Nephron (organoid): ENCODE measurements around the gene STX16.
"Not testable (repeated sequence)": the region's sequence is repeated elsewhere in the genome, so short reads cannot be mapped to it uniquely, and the experiment has no call there.

Experiments used
- H3K27ac Mint-ChIP-seq, 3 experiments: 2 replicates each; pipeline ENCODE4 v1.8.0; 2020; ENCODE audit warnings: mixed read lengths in 3 of 3, mild to moderate bottlenecking in 2 of 3, moderate library complexity in 1 of 3
- H3K27me3 Mint-ChIP-seq: 2 replicates; pipeline ENCODE4 v1.8.0; 2021; ENCODE audit warnings: low read depth, mild to moderate bottlenecking, moderate library complexity, mixed read lengths
- H3K36me3 Mint-ChIP-seq: 2 replicates; pipeline ENCODE4 v1.8.0; 2020; ENCODE audit warnings: low read depth, mixed read lengths
- H3K4me1 Mint-ChIP-seq: 2 replicates; pipeline ENCODE4 v1.8.0; 2020; ENCODE audit warnings: mixed read lengths
- H3K4me3 Mint-ChIP-seq, 3 experiments: 2 replicates each; pipeline ENCODE4 v1.8.0; 2020; ENCODE audit warnings: mild to moderate bottlenecking in 3 of 3, mixed read lengths in 3 of 3, moderate library complexity in 2 of 3
- H3K9me3 Mint-ChIP-seq: 2 replicates; pipeline ENCODE4 v1.8.0; 2020; ENCODE audit warnings: mixed read lengths
- TF ChIP-seq, protein P1 (sequence below), 3 experiments: fragments of 200-600 bp; sonication (generic); IDR thresholded peaks; one replicate each; pipeline ENCODE4 v1.5.0; 2021; ENCODE audit warnings: antibody characterized with exemption in 3 of 3; ENCODE audit not compliant: unreplicated experiment in 3 of 3

Gene STX16

DNA sequence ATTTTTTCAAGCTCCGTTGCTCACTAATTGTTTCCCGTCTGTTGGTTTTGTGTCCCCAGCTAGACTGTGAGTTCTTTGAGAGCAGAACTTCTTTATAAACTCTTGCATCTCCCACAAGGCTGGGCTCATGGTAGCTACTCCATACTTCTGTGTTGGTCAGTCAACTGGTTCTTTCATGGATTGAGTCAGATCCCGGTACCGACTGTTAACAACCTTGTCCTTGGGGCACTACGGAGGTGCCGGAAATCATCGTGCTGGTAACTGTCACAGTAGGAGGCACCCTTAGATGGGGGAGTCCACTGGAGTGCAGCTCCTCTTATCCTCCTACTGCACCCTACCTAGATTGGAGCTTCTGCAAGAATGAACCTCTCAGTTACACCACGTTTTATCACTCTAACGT lies 8.6 kb upstream of the STX16 start:
- peaks cover 32% of the 10 kb centered on the region for H3K27me3 Mint-ChIP-seq
- no peaks in the 10 kb centered on the region for H3K9me3 Mint-ChIP-seq
- H3K4me1 Mint-ChIP-seq: peaks cover 47% of the 10 kb centered on the region
- H3K27ac Mint-ChIP-seq: no peak overlapping the region
- no peak overlapping the region for H3K4me3 Mint-ChIP-seq
- H3K36me3 Mint-ChIP-seq: no peaks in the 10 kb centered on the region
- TF ChIP-seq, protein P1, sequence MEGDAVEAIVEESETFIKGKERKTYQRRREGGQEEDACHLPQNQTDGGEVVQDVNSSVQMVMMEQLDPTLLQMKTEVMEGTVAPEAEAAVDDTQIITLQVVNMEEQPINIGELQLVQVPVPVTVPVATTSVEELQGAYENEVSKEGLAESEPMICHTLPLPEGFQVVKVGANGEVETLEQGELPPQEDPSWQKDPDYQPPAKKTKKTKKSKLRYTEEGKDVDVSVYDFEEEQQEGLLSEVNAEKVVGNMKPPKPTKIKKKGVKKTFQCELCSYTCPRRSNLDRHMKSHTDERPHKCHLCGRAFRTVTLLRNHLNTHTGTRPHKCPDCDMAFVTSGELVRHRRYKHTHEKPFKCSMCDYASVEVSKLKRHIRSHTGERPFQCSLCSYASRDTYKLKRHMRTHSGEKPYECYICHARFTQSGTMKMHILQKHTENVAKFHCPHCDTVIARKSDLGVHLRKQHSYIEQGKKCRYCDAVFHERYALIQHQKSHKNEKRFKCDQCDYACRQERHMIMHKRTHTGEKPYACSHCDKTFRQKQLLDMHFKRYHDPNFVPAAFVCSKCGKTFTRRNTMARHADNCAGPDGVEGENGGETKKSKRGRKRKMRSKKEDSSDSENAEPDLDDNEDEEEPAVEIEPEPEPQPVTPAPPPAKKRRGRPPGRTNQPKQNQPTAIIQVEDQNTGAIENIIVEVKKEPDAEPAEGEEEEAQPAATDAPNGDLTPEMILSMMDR (IDR thresholded peaks at IDR 0.05; ENCODE audit: unreplicated experiment in 3 of 3): no peak

- peaks cover 30% of the 10 kb centered on the region for H3K27me3 Mint-ChIP-seq
- H3K4me1 Mint-ChIP-seq: peaks cover 52% of the 10 kb centered on the region
Observed at GRCh38 chr20:58642896-58643295, 8.2 kb upstream of the STX16 start.

DNA sequence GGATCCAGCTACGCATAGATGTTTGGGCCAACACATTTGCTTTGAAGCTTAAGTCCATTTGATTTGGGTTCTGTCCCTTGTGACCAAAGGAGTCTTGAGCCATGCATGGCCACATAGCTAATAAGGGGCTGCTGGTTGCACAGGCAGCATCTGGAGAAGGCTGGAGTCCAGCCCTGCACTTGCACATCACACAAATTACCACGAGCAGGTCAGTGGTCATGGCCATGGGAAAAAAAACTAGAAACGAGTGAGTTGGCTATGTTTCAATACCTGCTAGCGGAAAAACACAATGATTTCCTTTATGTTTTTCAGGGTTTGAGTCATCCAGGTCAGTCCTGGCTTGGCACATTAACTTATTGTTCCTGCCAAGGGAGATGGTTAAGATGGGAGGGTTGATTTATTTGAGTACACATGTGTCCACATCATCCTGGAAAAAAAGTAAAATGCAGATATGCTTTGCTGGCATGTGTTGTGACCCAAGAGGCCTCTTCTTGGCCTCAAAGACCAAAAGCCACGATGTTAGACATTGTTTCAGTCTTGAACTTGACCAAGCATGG lies 5.6 kb upstream of the STX16 start:
- peaks cover 49% of the 10 kb centered on the region for H3K4me1 Mint-ChIP-seq
- H3K4me3 Mint-ChIP-seq: peak overlapping the region in 1 of 3 experiments; percentile 57
- no peaks in the 10 kb centered on the region for H3K36me3 Mint-ChIP-seq
- H3K9me3 Mint-ChIP-seq: no peaks in the 10 kb centered on the region
- H3K27me3 Mint-ChIP-seq: peaks cover 9% of the 10 kb centered on the region
- peak overlapping the region in 2 of 3 experiments; percentile 42 to 90 for H3K27ac Mint-ChIP-seq
- TF ChIP-seq, protein P1 (IDR thresholded peaks at IDR 0.05; ENCODE audit: unreplicated experiment in 3 of 3): no peak

More at GRCh38 chr20:58642896-58643295, 8.2 kb upstream of the STX16 start:
- peak overlapping the region in 1 of 3 experiments; percentile 0 for H3K27ac Mint-ChIP-seq
- not testable (repeated sequence) for H3K4me3 Mint-ChIP-seq, H3K36me3 Mint-ChIP-seq, H3K9me3 Mint-ChIP-seq

- Mint-ChIP-seq H3K36me3 (no peaks in the 10 kb centered on the region), H3K9me3 (no peaks in the 10 kb centered on the region), H3K27ac (peak overlapping the region in 2 of 3 experiments; percentile 51 to 90), H3K27me3 (peaks cover 4% of the 10 kb centered on the region), H3K4me1 (peaks cover 49% of the 10 kb centered on the region), H3K4me3 (peak overlapping the region in 1 of 3 experiments; percentile 55)
- TF ChIP-seq, protein P1 (IDR thresholded peaks at IDR 0.05; ENCODE audit: unreplicated experiment in 3 of 3): no peak
Observed at GRCh38 chr20:58646257-58646656, 4.8 kb upstream of the STX16 start.

GRCh38 chr20:58646703-58647102 lies 4.4 kb upstream of the STX16 start:
- H3K4me1 Mint-ChIP-seq: peaks cover 49% of the 10 kb centered on the region
- TF ChIP-seq, protein P1 (IDR thresholded peaks at IDR 0.05; ENCODE audit: unreplicated experiment in 3 of 3): no peak
- no peaks in the 10 kb centered on the region for H3K27me3 Mint-ChIP-seq
- no peaks in the 10 kb centered on the region for H3K36me3 Mint-ChIP-seq
- H3K4me3 Mint-ChIP-seq: peak overlapping the region in 2 of 3 experiments; percentile 55 to 56
- H3K27ac Mint-ChIP-seq: peak overlapping the region; percentile 23 to 90 (median 51)
- no peaks in the 10 kb centered on the region for H3K9me3 Mint-ChIP-seq

- peak overlapping the region in 1 of 3 experiments; percentile 64 for H3K4me3 Mint-ChIP-seq
- no peaks in the 10 kb centered on the region for H3K36me3 Mint-ChIP-seq
- peaks cover 46% of the 10 kb centered on the region for H3K4me1 Mint-ChIP-seq
- TF ChIP-seq, protein P1 (IDR thresholded peaks at IDR 0.05; ENCODE audit: unreplicated experiment in 3 of 3): no peak
- no peaks in the 10 kb centered on the region for H3K9me3 Mint-ChIP-seq
- peak overlapping the region in 2 of 3 experiments; percentile 51 to 90 for H3K27ac Mint-ChIP-seq
- no peaks in the 10 kb centered on the region for H3K27me3 Mint-ChIP-seq
Observed at GRCh38 chr20:58647162-58647795, 3.8 kb upstream of the STX16 start.
